GM23338 (cell line): ENCODE measurements around the gene OSBPL1A. TPM values are rescaled to one million over a fixed set of nuclear protein-coding genes. Genes with fewer than 3 reads are reported as not detected.
"Not testable (repeated sequence)": the region's sequence is repeated elsewhere in the genome, so short reads cannot be mapped to it uniquely, and the experiment has no call there.

Experiments
- ATAC-seq: fragments of 200-7000 bp; cut with Tn5 transposase; 3 replicates; pipeline ENCODE4 v1.9.1; 2020
- DNase-seq: peaks from one replicate; pipeline ENCODE4 v3.0.0-alpha.2; 2015; ENCODE audit warnings: low spot score
- H2AFZ ChIP-seq: fragments of 200-600 bp; sonication (generic); 2 replicates; pipeline ENCODE4 v1.8.0; 2016; ENCODE audit warnings: antibody characterized with exemption, mild to moderate bottlenecking, moderate library complexity
- H3F3A ChIP-seq: fragments of 200-600 bp; sonication (generic); replicated peaks from 2 replicates; pipeline ENCODE4 v1.8.0; 2017; ENCODE audit warnings: antibody characterized with exemption, mixed run types, low read depth
- H3K27ac ChIP-seq: fragments of 200-600 bp; sonication (generic); 2 replicates; pipeline ENCODE4 v1.6.1; 2016; ENCODE audit warnings: low read depth
- H3K27me3 ChIP-seq: fragments of 200-600 bp; sonication (generic); 2 replicates; pipeline ENCODE4 v1.8.0; 2016; ENCODE audit warnings: mild to moderate bottlenecking, mixed run types, moderate library complexity; ENCODE audit not compliant: insufficient read depth
- H3K36me3 ChIP-seq: fragments of 200-600 bp; sonication (generic); 2 replicates; pipeline ENCODE4 v1.8.0; 2016; ENCODE audit warnings: mild to moderate bottlenecking; ENCODE audit not compliant: insufficient read depth
- H3K4me1 ChIP-seq: fragments of 200-600 bp; sonication (generic); 2 replicates; pipeline ENCODE4 v1.8.0; 2016; ENCODE audit warnings: mild to moderate bottlenecking, moderate library complexity; ENCODE audit not compliant: insufficient read depth
- H3K4me2 ChIP-seq: fragments of 200-600 bp; sonication (generic); 2 replicates; pipeline ENCODE4 v1.7.1; 2017; ENCODE audit warnings: mixed run types
- H3K4me3 ChIP-seq: fragments of 200-600 bp; sonication (generic); 2 replicates; pipeline ENCODE4 v1.6.1; 2016; ENCODE audit warnings: mixed run types
- H3K79me2 ChIP-seq: fragments of 200-600 bp; sonication (generic); replicated peaks from 2 replicates; pipeline ENCODE4 v1.8.0; 2017; ENCODE audit warnings: mild to moderate bottlenecking; ENCODE audit not compliant: insufficient read depth
- H3K9me2 ChIP-seq: fragments of 200-600 bp; sonication (generic); 2 replicates; pipeline ENCODE4 v1.8.0; 2017; ENCODE audit not compliant: insufficient read depth
- H4K20me1 ChIP-seq: fragments of 200-600 bp; sonication (generic); replicated peaks from 2 replicates; pipeline ENCODE4 v1.8.0; 2017; ENCODE audit warnings: mild to moderate bottlenecking; ENCODE audit not compliant: insufficient read depth
- H3K27ac Mint-ChIP-seq: 2 replicates; pipeline ENCODE4 v1.8.0; 2020; ENCODE audit warnings: inconsistent platforms, mild to moderate bottlenecking, moderate library complexity, mixed read lengths
- H3K27me3 Mint-ChIP-seq: 3 replicates; pipeline ENCODE4 v1.8.0; 2022; ENCODE audit warnings: low read depth, mild to moderate bottlenecking, moderate library complexity, mixed read lengths, inconsistent platforms; ENCODE audit not compliant: insufficient read depth, poor library complexity
- H3K36me3 Mint-ChIP-seq: 3 replicates; pipeline ENCODE4 v1.8.0; 2021; ENCODE audit warnings: low read depth, mild to moderate bottlenecking, inconsistent platforms, moderate library complexity, mixed read lengths
- H3K4me1 Mint-ChIP-seq: 3 replicates; pipeline ENCODE4 v1.8.0; 2020; ENCODE audit warnings: mild to moderate bottlenecking, inconsistent platforms, mixed read lengths
- H3K4me3 Mint-ChIP-seq: 3 replicates; pipeline ENCODE4 v1.8.0; 2021; ENCODE audit warnings: moderate library complexity, mild to moderate bottlenecking, inconsistent platforms, mixed read lengths
- H3K9me3 Mint-ChIP-seq: 3 replicates; pipeline ENCODE4 v1.8.0; 2020; ENCODE audit warnings: moderate library complexity, mild to moderate bottlenecking, inconsistent platforms, mixed read lengths
- CREB1 ChIP-seq: fragments of 250-450 bp; sonication (Bioruptor Pico); IDR thresholded peaks from 2 replicates; pipeline ENCODE4 v1.5.0; 2020; ENCODE audit warnings: low read depth, mild to moderate bottlenecking, moderate library complexity
- ETS1 ChIP-seq: IDR thresholded peaks from 2 replicates; pipeline ENCODE4 v1.6.1; 2016; ENCODE audit warnings: antibody characterized with exemption
- EZH2 ChIP-seq: fragments of 200-600 bp; sonication (generic); IDR thresholded peaks from one replicate; pipeline ENCODE4 v1.8.0; 2017; ENCODE audit warnings: antibody characterized with exemption, mild to moderate bottlenecking, low read depth; ENCODE audit not compliant: unreplicated experiment
- EZH2phosphoT487 ChIP-seq: fragments of 200-600 bp; sonication (generic); IDR thresholded peaks from one replicate; pipeline ENCODE4 v1.8.1; 2018; ENCODE audit warnings: antibody characterized with exemption; ENCODE audit not compliant: unreplicated experiment
- JUNB ChIP-seq: IDR thresholded peaks from one replicate; pipeline ENCODE4 v1.6.1; 2016; ENCODE audit warnings: antibody characterized with exemption; ENCODE audit not compliant: unreplicated experiment
- NANOG ChIP-seq: IDR thresholded peaks from 2 replicates; pipeline ENCODE4 v1.6.1; 2016; ENCODE audit warnings: antibody characterized with exemption, borderline replicate concordance
- POLR2AphosphoS5 ChIP-seq: IDR thresholded peaks from 2 replicates; pipeline ENCODE4 v1.6.1; 2016; ENCODE audit warnings: antibody characterized with exemption, low read depth
- REST ChIP-seq: IDR thresholded peaks from one replicate; pipeline ENCODE4 v1.6.1; 2018; ENCODE audit warnings: antibody characterized with exemption; ENCODE audit not compliant: unreplicated experiment
- STAT1 ChIP-seq: IDR thresholded peaks from one replicate; pipeline ENCODE4 v1.6.1; 2016; ENCODE audit warnings: antibody characterized with exemption; ENCODE audit not compliant: unreplicated experiment
- ZNF114 ChIP-seq: fragments of 250-450 bp; sonication (Bioruptor Pico); IDR thresholded peaks from 2 replicates; pipeline ENCODE4 v1.5.0; 2020; ENCODE audit warnings: mild to moderate bottlenecking, moderate library complexity
- ZNF331 ChIP-seq: fragments of 250-450 bp; sonication (Bioruptor Pico); IDR thresholded peaks from 2 replicates; pipeline ENCODE4 v1.5.0; 2020; ENCODE audit warnings: low read depth, mild to moderate bottlenecking, moderate library complexity
- polyA plus RNA-seq: library from polyadenylated mRNA; unstranded; fragments of >200 nt; fragmentation: Nextera tagmentation; extraction: Ambion mirVana; gene quantifications from 2 replicates; pipeline ENCODE4 v1.2.1, GENCODE V29; 2016
- total RNA-seq: library from RNA; depleted of rRNA; stranded (reverse); fragments of >200 nt; shearing (Covaris generic); gene quantifications from 2 replicates; pipeline ENCODE4 v1.2.3, GENCODE V29; 2014

The OSBPL1A gene
- total and polyA plus RNA-seq, 2 experiments from 2014 or later, result 55.6 to 71.4 TPM

- Histone ChIP-seq H3K27ac (0 out of 2 replicates have a peak overlapping the region, but pooled peaks have one; percentile 6), H3F3A (no peaks in the 10 kb centered on the region), H3K9me2 (no peaks in the 10 kb centered on the region), H3K27me3 (no peaks in the 10 kb centered on the region), H3K36me3 (peaks cover 27% of the 10 kb centered on the region), H2AFZ (no peak overlapping the region), H3K79me2 (no peaks in the 10 kb centered on the region), H4K20me1 (no peaks in the 10 kb centered on the region; the same call in 1 of the 2 replicates), H3K4me2 (no peak overlapping the region), H3K4me3 (no peak overlapping the region), H3K4me1 (no peaks in the 10 kb centered on the region)
- Mint-ChIP-seq H3K4me3 (no peak overlapping the region), H3K36me3 (peaks cover 27% of the 10 kb centered on the region), H3K27ac (no peak overlapping the region), H3K4me1 (peaks cover 8% of the 10 kb centered on the region; the same call in 2 of the 3 replicates), H3K9me3 (no peaks in the 10 kb centered on the region), H3K27me3 (peaks cover 6% of the 10 kb centered on the region)
- TF ChIP-seq CREB1 (CRISPR knock-in tag) (no peak), EZH2 (no peak), REST (no peak), ZNF331 (no peak), POLR2AphosphoS5 (no peak), JUNB (no peak), NANOG (no peak), STAT1 (no peak), ETS1 (no peak), EZH2phosphoT487 (no peak)
- ATAC-seq (no peak), DNase-seq (no peak)
These were observed 239.8 kb downstream of the OSBPL1A start for GRCh38 chr18:24157855-24158254.

- no peaks in the 10 kb centered on the region for H4K20me1 ChIP-seq
- H3K27ac Mint-ChIP-seq, result no peak overlapping the region; the same call in 1 of the 2 replicates
- H3K27me3 Mint-ChIP-seq, result peaks cover 3% of the 10 kb centered on the region
- TF ChIP-seq NANOG, result no peak
- TF ChIP-seq STAT1, result no peak
- TF ChIP-seq EZH2phosphoT487, result no peak
- no peak for TF ChIP-seq ZNF114 (CRISPR knock-in tag)
- peaks cover 35% of the 10 kb centered on the region for H3K36me3 Mint-ChIP-seq
- no peaks in the 10 kb centered on the region for H3K9me2 ChIP-seq
- H3K36me3 ChIP-seq, result peaks cover 16% of the 10 kb centered on the region
- peaks cover 8% of the 10 kb centered on the region; the same call in 2 of the 3 replicates for H3K4me1 Mint-ChIP-seq
- H3F3A ChIP-seq, result no peaks in the 10 kb centered on the region
- H3K4me1 ChIP-seq, result no peaks in the 10 kb centered on the region
- H2AFZ ChIP-seq, result no peak overlapping the region
- no peaks in the 10 kb centered on the region for H3K9me3 Mint-ChIP-seq
- DNase-seq (no peak), ATAC-seq (no peak)
- no peak overlapping the region for H3K27ac ChIP-seq
- H3K27me3 ChIP-seq, result no peaks in the 10 kb centered on the region
- no peak overlapping the region for H3K4me2 ChIP-seq
- no peak overlapping the region for H3K4me3 ChIP-seq
- no peaks in the 10 kb centered on the region for H3K79me2 ChIP-seq
- H3K4me3 Mint-ChIP-seq, result no peak overlapping the region
These were observed 244.2 kb downstream of the OSBPL1A start for GRCh38 chr18:24153397-24153796.

- H3K9me3 Mint-ChIP-seq, result not testable (repeated sequence)
These were observed 248.0 kb downstream of the OSBPL1A start for GRCh38 chr18:24149591-24149990.

More at GRCh38 chr18:24149591-24149990, 248.0 kb downstream of the OSBPL1A start:
- not testable (repeated sequence) for H3K4me1 Mint-ChIP-seq, H3K27ac Mint-ChIP-seq, H3K4me3 Mint-ChIP-seq, DNase-seq, H3K4me3 ChIP-seq, H3K4me2 ChIP-seq, H2AFZ ChIP-seq, ATAC-seq, H3F3A ChIP-seq, H3K79me2 ChIP-seq, H3K27me3 ChIP-seq, H3K4me1 ChIP-seq, H3K27me3 Mint-ChIP-seq, H3K27ac ChIP-seq, H3K9me2 ChIP-seq, H4K20me1 ChIP-seq
- H3K36me3 Mint-ChIP-seq, result peaks cover 32% of the 10 kb centered on the region
- peaks cover 14% of the 10 kb centered on the region; the same call in 1 of the 2 replicates for H3K36me3 ChIP-seq
